Brain microvascular endothelial cell (primary cell): ENCODE data around the gene GJD2.
A peak's percentile ranks its signal among the peaks of the same experiment; 100 is the strongest.

ENCODE experiments used
- DNase-seq: peaks from one replicate; pipeline ENCODE4 v3.0.0-alpha.2; 2020
- H3K27ac ChIP-seq: fragments of 250-450 bp; sonication (Bioruptor Pico); 2 replicates; pipeline ENCODE4 v1.5.1; 2020; ENCODE audit warnings: mild to moderate bottlenecking, moderate library complexity
- H3K27me3 ChIP-seq: fragments of 250-450 bp; sonication (Bioruptor Pico); replicated peaks from 2 replicates; pipeline ENCODE4 v1.5.1; 2020; ENCODE audit warnings: mild to moderate bottlenecking
- H3K36me3 ChIP-seq: fragments of 250-450 bp; sonication (Bioruptor Pico); replicated peaks from 2 replicates; pipeline ENCODE4 v1.5.1; 2020; ENCODE audit warnings: mild to moderate bottlenecking
- H3K4me3 ChIP-seq: 2 replicates; pipeline ENCODE4 v1.5.1; 2011; ENCODE audit warnings: low read depth, mild to moderate bottlenecking, control low read depth, low read length, moderate library complexity
- CTCF ChIP-seq: IDR thresholded peaks from 2 replicates; pipeline ENCODE4 v1.5.1; 2011; ENCODE audit warnings: low read depth, mild to moderate bottlenecking, moderate library complexity, low read length, control low read depth, inconsistent platforms; ENCODE audit errors: missing control alignments
- in situ Hi-C: cut with HindIII; loops from 2 replicates; pipeline ENCODE4 v1.10.0; 2017; ENCODE audit warnings: low sequenced_read_pairs, low pct_ligation_motif_present

Gene GJD2

GRCh38 chr15:34759347-34759746, 4.5 kb upstream of the GJD2 start:
- TF ChIP-seq CTCF = no peak
- H3K27me3 ChIP-seq = peaks cover 23% of the 10 kb centered on the region
- in situ Hi-C loops = no loop called here
- DNase-seq = no peak
- no peak overlapping the region for H3K4me3 ChIP-seq
- no peak overlapping the region for H3K27ac ChIP-seq
- no peaks in the 10 kb centered on the region for H3K36me3 ChIP-seq

- H3K27me3 ChIP-seq = peaks cover 31% of the 10 kb centered on the region
- no peaks in the 10 kb centered on the region for H3K36me3 ChIP-seq
- in situ Hi-C loops = no loop called here
- TF ChIP-seq CTCF = no peak
- H3K4me3 ChIP-seq = no peak overlapping the region
- no peak for DNase-seq
- H3K27ac ChIP-seq = no peak overlapping the region
Observed at GRCh38 chr15:34757262-34757661, 2.5 kb upstream of the GJD2 start.

GRCh38 chr15:34755419-34755773, 598 bp upstream of the GJD2 start:
- H3K27me3 ChIP-seq = peaks cover 31% of the 10 kb centered on the region
- no peak for DNase-seq
- no peak for TF ChIP-seq CTCF
- no peak overlapping the region for H3K27ac ChIP-seq
- in situ Hi-C loops = no loop called here
- no peaks in the 10 kb centered on the region for H3K36me3 ChIP-seq
- no peak overlapping the region for H3K4me3 ChIP-seq

GRCh38 chr15:34754171-34754601, 612 bp downstream of the GJD2 start:
- H3K27ac ChIP-seq = no peak overlapping the region
- no peak for DNase-seq
- no peak for TF ChIP-seq CTCF
- H3K27me3 ChIP-seq = peaks cover 29% of the 10 kb centered on the region
- in situ Hi-C loops = no loop called here
- H3K36me3 ChIP-seq = no peaks in the 10 kb centered on the region
- H3K4me3 ChIP-seq = no peak overlapping the region

GRCh38 chr15:34753236-34753894, 1.4 kb downstream of the GJD2 start:
- in situ Hi-C loops = no loop called here
- Histone ChIP-seq H3K4me3 (no peak overlapping the region), H3K27ac (no peak overlapping the region), H3K27me3 (peaks cover 29% of the 10 kb centered on the region), H3K36me3 (no peaks in the 10 kb centered on the region)
- no peak for TF ChIP-seq CTCF
- peak; percentile 50 for DNase-seq

DNA sequence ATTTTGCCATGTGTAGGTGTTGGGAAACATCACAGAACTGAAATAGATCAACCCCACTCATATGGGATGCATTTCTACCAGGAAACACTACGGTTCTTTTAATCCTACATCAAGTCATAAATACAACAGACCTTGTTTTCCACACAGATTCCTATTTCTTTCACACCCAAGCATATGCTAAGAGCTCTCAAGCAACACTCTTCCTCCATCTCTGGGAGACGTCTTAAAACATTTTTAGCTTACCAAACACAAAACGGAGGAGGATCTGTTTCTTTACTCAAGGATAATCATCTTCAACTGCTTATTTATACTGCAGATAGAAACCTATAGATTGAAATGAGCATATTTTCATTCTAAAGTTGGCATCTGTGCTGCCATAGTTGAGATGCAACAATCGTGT, 5.1 kb downstream of the GJD2 start:
- in situ Hi-C loops = no loop called here
- TF ChIP-seq CTCF = no peak
- H3K4me3 ChIP-seq = no peak overlapping the region
- DNase-seq = no peak
- H3K27ac ChIP-seq = no peak overlapping the region
- no peaks in the 10 kb centered on the region for H3K36me3 ChIP-seq
- H3K27me3 ChIP-seq = peaks cover 11% of the 10 kb centered on the region
